Tibial artery (tissue), 4 donors: ENCODE measurements around the gene TSPAN14.
"Not testable (repeated sequence)": the region's sequence is repeated elsewhere in the genome, so short reads cannot be mapped to it uniquely, and the experiment has no call there.

Experiments
- DNase-seq, 2 donors: peaks; one replicate each; pipeline ENCODE4 v3.0.0-alpha.2; 2019
- H3K27ac ChIP-seq, 2 donors: fragments of 200-600 bp; sonication (generic) in 1 of 2; 1 replicate in 1 of 2; 2 replicates in 1 of 2; pipeline ENCODE4 v1.5.1; 2018 to 2019; ENCODE audit warnings: mild to moderate bottlenecking in 1 of 2
- H3K27me3 ChIP-seq, 2 donors: fragments of 200-600 bp; sonication (generic) in 1 of 2; one replicate each; pipeline versions ENCODE4 v1.5.1 to v1.6.0; 2016 to 2019
- H3K36me3 ChIP-seq, 3 donors: fragments of 200-600 bp; sonication (generic) in 2 of 3; one replicate each; pipeline ENCODE4 v1.5.1; 2016 to 2019; ENCODE audit warnings: mild to moderate bottlenecking in 2 of 3
- H3K4me1 ChIP-seq, 4 donors: fragments of 200-600 bp; sonication (generic) in 2 of 4; 1 replicate in 3 of 4; 2 replicates in 1 of 4; pipeline ENCODE4 v1.5.1; 2016 to 2019
- H3K4me3 ChIP-seq, 2 donors: fragments of 200-600 bp; sonication (generic) in 1 of 2; 1 replicate in 1 of 2; 2 replicates in 1 of 2; pipeline ENCODE4 v1.5.1; 2018 to 2019; ENCODE audit warnings: mild to moderate bottlenecking in 2 of 2
- H3K9me3 ChIP-seq, 3 donors: fragments of 200-600 bp; sonication (generic) in 1 of 3; one replicate each; pipeline ENCODE4 v1.5.1; 2016 to 2019
- intact Hi-C: fragments of 100-400 bp; cut with DNase I; formaldehyde crosslinking; loops from one replicate; pipeline ENCODE4 v1.15.0; 2023; ENCODE audit warnings: low total_unique reads
- TF ChIP-seq, protein P1 (sequence below), 2 experiments: fragments of 200-600 bp in 1 of 2; fragments of 450-650 bp in 1 of 2; IDR thresholded peaks; one replicate each; pipeline ENCODE4 v1.5.1; 2017 to 2019; ENCODE audit warnings: antibody characterized with exemption in 2 of 2, mild to moderate bottlenecking in 1 of 2, moderate library complexity in 1 of 2

The TSPAN14 gene

DNA sequence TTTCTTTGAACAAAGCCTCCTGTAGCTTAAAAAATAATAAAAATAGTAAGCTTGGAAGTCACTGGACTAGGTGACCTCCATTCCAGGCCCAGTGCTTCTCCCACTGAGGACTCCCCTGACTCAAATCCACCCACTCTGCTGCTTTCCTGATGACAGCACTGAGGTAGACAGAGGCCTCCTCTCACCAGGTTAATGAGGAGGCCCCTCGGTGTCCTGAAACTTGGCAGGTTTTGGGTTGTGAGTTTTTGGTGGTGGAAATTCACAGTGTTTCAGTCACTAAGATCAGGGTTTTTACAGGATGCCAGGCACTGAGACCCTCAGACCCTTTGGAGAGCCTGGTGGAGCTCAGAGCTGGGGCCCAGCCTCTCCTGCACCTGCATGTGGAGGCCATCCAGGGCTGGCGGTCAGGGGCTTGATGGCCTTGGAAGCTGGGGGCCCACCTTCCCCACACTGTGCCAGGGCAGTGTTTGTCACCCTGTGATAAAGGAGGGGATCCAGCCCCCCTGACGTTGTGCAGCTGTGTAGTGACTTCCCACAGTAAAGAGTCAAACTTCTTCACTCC lies 19.1 kb downstream of the TSPAN14 start:
- Histone ChIP-seq H3K4me1 (peaks cover 0 to 27% (median 9%) of the 10 kb centered on the region in 4 donors), H3K9me3 (peaks cover 0 to 8% (median 5%) of the 10 kb centered on the region in 3 donors), H3K36me3 (peaks cover 7 to 23% (median 16%) of the 10 kb centered on the region in 3 donors), H3K27me3 (no peaks in the 10 kb centered on the region), H3K4me3 (no peak overlapping the region), H3K27ac (no peak overlapping the region)
- intact Hi-C loops: no loop called here
- peak in 1 of 2 donors; percentile 48 for DNase-seq
- TF ChIP-seq, protein P1, sequence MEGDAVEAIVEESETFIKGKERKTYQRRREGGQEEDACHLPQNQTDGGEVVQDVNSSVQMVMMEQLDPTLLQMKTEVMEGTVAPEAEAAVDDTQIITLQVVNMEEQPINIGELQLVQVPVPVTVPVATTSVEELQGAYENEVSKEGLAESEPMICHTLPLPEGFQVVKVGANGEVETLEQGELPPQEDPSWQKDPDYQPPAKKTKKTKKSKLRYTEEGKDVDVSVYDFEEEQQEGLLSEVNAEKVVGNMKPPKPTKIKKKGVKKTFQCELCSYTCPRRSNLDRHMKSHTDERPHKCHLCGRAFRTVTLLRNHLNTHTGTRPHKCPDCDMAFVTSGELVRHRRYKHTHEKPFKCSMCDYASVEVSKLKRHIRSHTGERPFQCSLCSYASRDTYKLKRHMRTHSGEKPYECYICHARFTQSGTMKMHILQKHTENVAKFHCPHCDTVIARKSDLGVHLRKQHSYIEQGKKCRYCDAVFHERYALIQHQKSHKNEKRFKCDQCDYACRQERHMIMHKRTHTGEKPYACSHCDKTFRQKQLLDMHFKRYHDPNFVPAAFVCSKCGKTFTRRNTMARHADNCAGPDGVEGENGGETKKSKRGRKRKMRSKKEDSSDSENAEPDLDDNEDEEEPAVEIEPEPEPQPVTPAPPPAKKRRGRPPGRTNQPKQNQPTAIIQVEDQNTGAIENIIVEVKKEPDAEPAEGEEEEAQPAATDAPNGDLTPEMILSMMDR (IDR thresholded peaks at IDR 0.05): no peak

DNA sequence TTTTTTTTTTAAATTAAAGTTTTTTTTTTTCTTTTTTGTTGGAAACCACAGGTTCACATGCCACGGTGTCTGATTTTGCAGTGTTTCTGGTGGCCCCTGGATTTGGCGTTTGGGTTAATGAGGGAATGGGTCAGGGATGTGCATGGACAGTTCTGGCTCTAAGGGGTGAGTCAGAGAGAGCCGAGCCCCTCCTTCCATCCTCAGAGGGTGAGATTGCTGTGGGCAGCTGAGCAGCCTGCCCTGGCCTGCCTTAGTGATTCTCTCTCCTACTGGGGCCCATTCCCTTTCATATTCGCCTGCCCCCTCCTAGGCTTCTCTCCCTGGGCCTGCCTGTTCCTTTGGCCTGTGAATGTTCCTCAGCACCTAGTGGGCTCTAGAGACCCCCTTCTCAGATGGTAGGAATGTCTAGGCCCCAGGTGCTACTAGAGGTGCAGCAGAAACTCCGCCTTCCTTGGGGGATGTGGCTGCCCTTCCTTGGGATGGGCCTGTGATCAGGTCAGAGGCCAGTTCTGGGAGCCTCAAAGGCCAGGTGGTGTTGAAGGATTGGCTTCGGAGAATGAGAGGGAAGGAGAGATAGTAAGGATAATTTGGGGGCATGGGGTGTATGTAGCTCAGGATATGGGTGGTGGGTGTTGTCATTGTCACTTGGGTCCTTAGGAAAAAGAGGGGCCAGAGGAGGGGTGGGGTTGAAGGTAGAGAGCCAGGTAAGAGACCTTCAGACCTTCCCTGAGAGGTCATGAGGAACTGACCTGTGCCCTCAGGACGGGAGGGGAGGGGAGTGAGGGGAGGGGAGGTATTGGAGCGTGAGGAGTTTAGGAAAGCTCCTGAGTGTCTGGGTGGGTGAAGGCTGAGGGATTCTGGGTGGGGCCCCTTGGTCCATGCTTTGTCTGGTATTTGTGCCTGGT lies 19.8 kb downstream of the TSPAN14 start:
- H3K4me3 ChIP-seq: no peak overlapping the region
- TF ChIP-seq, protein P1 (IDR thresholded peaks at IDR 0.05): no peak
- H3K4me1 ChIP-seq: peaks cover 0 to 22% (median 9%) of the 10 kb centered on the region in 4 donors
- H3K27me3 ChIP-seq: no peaks in the 10 kb centered on the region
- H3K36me3 ChIP-seq: peaks cover 9 to 24% (median 16%) of the 10 kb centered on the region in 3 donors
- DNase-seq: peak in 1 of 2 donors; percentile 32
- intact Hi-C loops: no loop called here
- H3K9me3 ChIP-seq: peaks cover 0 to 13% (median 9%) of the 10 kb centered on the region in 3 donors
- no peak overlapping the region for H3K27ac ChIP-seq

DNA sequence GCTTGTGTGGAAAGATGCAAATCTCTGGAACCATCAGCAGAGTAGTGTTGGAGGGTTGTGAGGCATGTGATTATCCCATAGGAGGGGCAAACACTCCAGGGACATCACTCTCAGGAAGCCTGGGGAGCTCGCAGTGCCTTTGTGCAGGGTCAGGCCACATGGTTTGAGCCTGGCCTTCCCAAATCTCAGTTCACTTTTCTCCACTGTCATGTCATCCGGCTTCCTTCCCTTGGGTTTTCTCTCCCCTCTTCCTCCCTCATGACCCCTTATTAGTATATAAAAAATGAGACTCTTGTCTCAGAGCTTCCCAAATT lies 20.4 kb downstream of the TSPAN14 start:
- H3K4me1 ChIP-seq: peaks cover 0 to 18% (median 8%) of the 10 kb centered on the region in 4 donors
- no peak overlapping the region for H3K27ac ChIP-seq
- H3K4me3 ChIP-seq: no peak overlapping the region
- H3K9me3 ChIP-seq: peaks cover 0 to 13% (median 9%) of the 10 kb centered on the region in 3 donors
- peak in 1 of 2 donors; percentile 16 for DNase-seq
- TF ChIP-seq, protein P1 (IDR thresholded peaks at IDR 0.05): no peak
- H3K27me3 ChIP-seq: no peaks in the 10 kb centered on the region
- intact Hi-C loops: no loop called here
- peaks cover 9 to 18% (median 16%) of the 10 kb centered on the region in 3 donors for H3K36me3 ChIP-seq

DNA sequence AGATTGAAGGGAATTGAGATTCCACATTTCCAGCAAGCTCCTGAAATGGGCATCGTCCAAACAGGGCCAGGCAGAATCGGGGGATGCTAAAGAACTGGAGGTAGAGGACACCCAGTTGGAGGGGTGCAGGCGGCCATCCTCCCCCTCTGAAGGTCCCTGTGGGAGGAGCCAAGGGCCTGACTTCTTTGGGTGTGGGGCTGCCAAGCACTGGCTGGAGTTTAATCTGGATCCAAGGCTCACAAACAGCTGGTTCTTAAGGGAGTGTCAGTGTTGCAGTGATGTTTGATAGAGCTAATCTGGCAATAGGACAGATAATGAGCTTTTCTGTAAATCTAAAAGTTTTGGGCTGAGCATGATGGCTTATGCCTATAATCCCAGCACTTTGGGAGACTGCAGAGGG lies 20.8 kb downstream of the TSPAN14 start:
- intact Hi-C loops: no loop called here
- Histone ChIP-seq H3K27ac (no peak overlapping the region), H3K9me3 (peaks cover 0 to 13% (median 9%) of the 10 kb centered on the region in 3 donors), H3K4me3 (no peak overlapping the region), H3K27me3 (no peaks in the 10 kb centered on the region), H3K4me1 (peaks cover 0 to 18% (median 7%) of the 10 kb centered on the region in 4 donors), H3K36me3 (peaks cover 9 to 15% (median 13%) of the 10 kb centered on the region in 3 donors)
- peak in 1 of 2 donors; percentile 33 for DNase-seq
- TF ChIP-seq, protein P1 (IDR thresholded peaks at IDR 0.05): no peak

GRCh38 chr10:80475641-80476040 lies 21.5 kb downstream of the TSPAN14 start:
- Histone ChIP-seq H3K9me3 (peaks cover 0 to 13% (median 9%) of the 10 kb centered on the region in 3 donors), H3K36me3 (peaks cover 6 to 13% (median 9%) of the 10 kb centered on the region in 3 donors), H3K4me1 (peaks cover 0 to 18% (median 7%) of the 10 kb centered on the region in 4 donors)
- H3K4me3 ChIP-seq, H3K27ac ChIP-seq, H3K27me3 ChIP-seq, intact Hi-C loops: not testable (repeated sequence)
- DNase-seq: peak in 1 of 2 donors; percentile 6

GRCh38 chr10:80476685-80477084 lies 22.6 kb downstream of the TSPAN14 start:
- TF ChIP-seq, protein P1 (IDR thresholded peaks at IDR 0.05): no peak
- DNase-seq: peak in 1 of 2 donors; percentile 29
- no peak overlapping the region for H3K27ac ChIP-seq
- peaks cover 0 to 13% (median 9%) of the 10 kb centered on the region in 3 donors for H3K9me3 ChIP-seq
- H3K4me1 ChIP-seq: peaks cover 0 to 15% (median 5%) of the 10 kb centered on the region in 4 donors
- no peak overlapping the region for H3K4me3 ChIP-seq
- intact Hi-C loops: no loop called here
- H3K36me3 ChIP-seq: peaks cover 4 to 9% (median 5%) of the 10 kb centered on the region in 3 donors
- H3K27me3 ChIP-seq: no peaks in the 10 kb centered on the region
